Tibial nerve (tissue), 4 donors: ENCODE measurements around the gene FAM114A1. TPM values are rescaled to one million over a fixed set of nuclear protein-coding genes. Genes with fewer than 3 reads are reported as not detected.

ENCODE experiments used
- DNase-seq, 2 donors: peaks; one replicate each; pipeline ENCODE4 v3.0.0-alpha.2; 2019; ENCODE audit warnings: low spot score in 2 of 2
- H3K27ac ChIP-seq, 4 donors: fragments of 200-600 bp; sonication (generic) in 3 of 4; one replicate each; pipeline ENCODE4 v1.5.1; 2017 to 2019; ENCODE audit warnings: mild to moderate bottlenecking in 1 of 4
- H3K27me3 ChIP-seq, 2 donors: fragments of 200-600 bp; sonication (generic) in 1 of 2; one replicate each; pipeline versions ENCODE4 v1.5.1 to v1.6.0; 2017 to 2019
- H3K36me3 ChIP-seq, 3 donors: fragments of 200-600 bp; sonication (generic); one replicate each; pipeline ENCODE4 v1.5.1; 2018 to 2019
- H3K4me1 ChIP-seq, 4 donors: fragments of 200-600 bp; sonication (generic) in 3 of 4; one replicate each; pipeline ENCODE4 v1.5.1; 2017 to 2019
- H3K4me3 ChIP-seq, 4 donors: fragments of 200-600 bp; sonication (generic) in 3 of 4; one replicate each; pipeline ENCODE4 v1.5.1; 2017 to 2019; ENCODE audit warnings: mild to moderate bottlenecking in 1 of 4, moderate library complexity in 1 of 4
- H3K9me3 ChIP-seq, 4 donors: fragments of 200-600 bp; sonication (generic) in 3 of 4; one replicate each; pipeline ENCODE4 v1.5.1; 2017 to 2019
- EP300 ChIP-seq, 2 donors: sonication (generic); formaldehyde crosslinking; IDR thresholded peaks; one replicate each; pipeline ENCODE4 v1.6.1; 2017; ENCODE audit warnings: antibody characterized with exemption in 2 of 2, mild to moderate bottlenecking in 1 of 2
- POLR2A ChIP-seq, 2 donors: fragments of 450-650 bp; IDR thresholded peaks; one replicate each; pipeline ENCODE4 v1.6.1; 2017; ENCODE audit warnings: antibody characterized with exemption in 2 of 2, mild to moderate bottlenecking in 2 of 2, moderate library complexity in 2 of 2
- WGBS, 2 donors: methylation state at CpG; one replicate each; pipeline ENCODE4 v1.1.5; 2018; 5-methylcytosine and 5-hydroxymethylcytosine counted together
- total RNA-seq, 4 donors: library from RNA; depleted of rRNA; stranded (reverse); fragments of >200 nt; gene quantifications; one replicate each; pipeline ENCODE4 v1.1.0, GENCODE V29; 2016
- TF ChIP-seq, protein P1 (sequence below), 5 experiments: fragments of 200-600 bp in 3 of 5; fragments of 450-650 bp in 2 of 5; sonication (generic) in 3 of 5; IDR thresholded peaks; one replicate each; pipeline ENCODE4 v1.5.1; 2016 to 2019; ENCODE audit warnings: antibody characterized with exemption in 5 of 5, mild to moderate bottlenecking in 3 of 5, moderate library complexity in 2 of 5

Gene FAM114A1
- total RNA-seq, 4 donors from 2014 or later: 70.4 to 111 (median 98.2) TPM

- H3K27me3 ChIP-seq: no peaks in the 10 kb centered on the region
- 90 to 92% methylated on average over 1 of the region's 1 CpG for WGBS, 2 donors
- TF ChIP-seq EP300 (IDR thresholded peaks at IDR 0.05) (no peak), POLR2A (IDR thresholded peaks at IDR 0.05) (no peak)
- TF ChIP-seq, protein P1, sequence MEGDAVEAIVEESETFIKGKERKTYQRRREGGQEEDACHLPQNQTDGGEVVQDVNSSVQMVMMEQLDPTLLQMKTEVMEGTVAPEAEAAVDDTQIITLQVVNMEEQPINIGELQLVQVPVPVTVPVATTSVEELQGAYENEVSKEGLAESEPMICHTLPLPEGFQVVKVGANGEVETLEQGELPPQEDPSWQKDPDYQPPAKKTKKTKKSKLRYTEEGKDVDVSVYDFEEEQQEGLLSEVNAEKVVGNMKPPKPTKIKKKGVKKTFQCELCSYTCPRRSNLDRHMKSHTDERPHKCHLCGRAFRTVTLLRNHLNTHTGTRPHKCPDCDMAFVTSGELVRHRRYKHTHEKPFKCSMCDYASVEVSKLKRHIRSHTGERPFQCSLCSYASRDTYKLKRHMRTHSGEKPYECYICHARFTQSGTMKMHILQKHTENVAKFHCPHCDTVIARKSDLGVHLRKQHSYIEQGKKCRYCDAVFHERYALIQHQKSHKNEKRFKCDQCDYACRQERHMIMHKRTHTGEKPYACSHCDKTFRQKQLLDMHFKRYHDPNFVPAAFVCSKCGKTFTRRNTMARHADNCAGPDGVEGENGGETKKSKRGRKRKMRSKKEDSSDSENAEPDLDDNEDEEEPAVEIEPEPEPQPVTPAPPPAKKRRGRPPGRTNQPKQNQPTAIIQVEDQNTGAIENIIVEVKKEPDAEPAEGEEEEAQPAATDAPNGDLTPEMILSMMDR (IDR thresholded peaks at IDR 0.05): no peak
Measured at GRCh38 chr4:38871593-38871992, 4.0 kb downstream of the FAM114A1 start.

GRCh38 chr4:38872620-38873019, 5.0 kb downstream of the FAM114A1 start:
- WGBS, 2 donors: 69 to 74% methylated on average over 5 of the region's 5 CpGs
- DNase-seq: no peak
- peak overlapping the region in 3 of 4 donors; percentile 46 to 99 (median 66) for H3K27ac ChIP-seq

More at GRCh38 chr4:38871593-38871992, 4.0 kb downstream of the FAM114A1 start:
- H3K4me1 ChIP-seq: peaks cover 0 to 69% (median 27%) of the 10 kb centered on the region in 4 donors
- peaks cover 0 to 5% (median 0%) of the 10 kb centered on the region in 3 donors for H3K36me3 ChIP-seq
- H3K27ac ChIP-seq: peak overlapping the region in 3 of 4 donors; percentile 25 to 99 (median 36)
- no peak overlapping the region for H3K4me3 ChIP-seq
- no peak for DNase-seq
- H3K9me3 ChIP-seq: no peaks in the 10 kb centered on the region

DNA sequence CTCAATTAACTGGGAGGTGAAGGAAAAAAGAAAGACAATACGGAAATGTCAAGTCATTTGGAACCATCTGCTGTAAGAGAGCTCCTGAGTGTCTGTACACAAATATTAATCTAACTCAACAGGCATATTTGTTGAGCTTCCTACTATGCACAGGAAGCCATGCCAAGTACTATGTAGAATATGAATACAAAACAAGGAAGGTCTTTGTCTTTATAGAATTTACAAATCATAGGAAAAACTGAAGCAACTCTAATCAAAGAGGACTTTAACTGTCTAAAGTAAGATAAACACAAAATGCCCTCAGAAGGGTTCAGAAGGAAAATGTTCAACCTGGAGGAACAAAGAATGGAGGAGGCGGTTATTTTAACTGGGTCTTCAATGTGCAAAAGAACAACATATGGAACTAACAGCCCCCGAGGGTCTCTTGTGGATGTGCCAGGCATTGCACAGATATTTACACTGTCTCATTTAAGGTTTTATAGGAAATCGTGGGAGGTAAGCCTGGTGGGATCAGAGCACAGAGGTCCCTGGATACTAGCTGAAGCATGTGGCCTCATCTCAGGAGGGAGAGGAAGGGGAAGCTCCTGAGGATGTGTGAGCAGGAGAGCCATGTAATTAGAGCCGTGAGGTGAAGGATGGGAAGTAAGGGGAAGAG, 5.8 kb downstream of the FAM114A1 start:
- Histone ChIP-seq H3K27me3 (no peaks in the 10 kb centered on the region), H3K4me1 (peaks cover 0 to 66% (median 25%) of the 10 kb centered on the region in 4 donors), H3K27ac (peak overlapping the region in 3 of 4 donors; percentile 46 to 99 (median 66)), H3K4me3 (no peak overlapping the region), H3K9me3 (no peaks in the 10 kb centered on the region), H3K36me3 (peaks cover 0 to 22% (median 0%) of the 10 kb centered on the region in 3 donors)
- TF ChIP-seq, protein P1 (IDR thresholded peaks at IDR 0.05): no peak
- TF ChIP-seq EP300 (IDR thresholded peaks at IDR 0.05) (no peak), POLR2A (IDR thresholded peaks at IDR 0.05) (no peak)
- DNase-seq: no peak
- 38 to 46% methylated on average over 5 of the region's 5 CpGs for WGBS, 2 donors

More at GRCh38 chr4:38872620-38873019, 5.0 kb downstream of the FAM114A1 start:
- Histone ChIP-seq H3K36me3 (peaks cover 0 to 15% (median 0%) of the 10 kb centered on the region in 3 donors), H3K27me3 (no peaks in the 10 kb centered on the region), H3K4me1 (peaks cover 0 to 64% (median 25%) of the 10 kb centered on the region in 4 donors), H3K9me3 (no peaks in the 10 kb centered on the region), H3K4me3 (no peak overlapping the region)
- TF ChIP-seq, protein P1 (IDR thresholded peaks at IDR 0.05): no peak
- TF ChIP-seq POLR2A (IDR thresholded peaks at IDR 0.05) (no peak), EP300 (IDR thresholded peaks at IDR 0.05) (no peak)

- H3K36me3 ChIP-seq: peaks cover 0 to 52% (median 4%) of the 10 kb centered on the region in 3 donors
- H3K27ac ChIP-seq: no peak overlapping the region
- no peaks in the 10 kb centered on the region for H3K9me3 ChIP-seq
- no peak for DNase-seq
- H3K4me3 ChIP-seq: no peak overlapping the region
- no peak for TF ChIP-seq EP300 (IDR thresholded peaks at IDR 0.05)
- TF ChIP-seq, protein P1 (IDR thresholded peaks at IDR 0.05): no peak
- no peak for TF ChIP-seq POLR2A (IDR thresholded peaks at IDR 0.05)
- 89 to 93% methylated on average over 2 of the region's 2 CpGs for WGBS, 2 donors
- no peaks in the 10 kb centered on the region for H3K27me3 ChIP-seq
- peaks cover 0 to 36% (median 9%) of the 10 kb centered on the region in 4 donors for H3K4me1 ChIP-seq
Measured at GRCh38 chr4:38876636-38877035, 9.0 kb downstream of the FAM114A1 start.

- TF ChIP-seq POLR2A (IDR thresholded peaks at IDR 0.05) (no peak), EP300 (IDR thresholded peaks at IDR 0.05) (no peak)
- TF ChIP-seq, protein P1 (IDR thresholded peaks at IDR 0.05): no peak
- H3K27me3 ChIP-seq: no peaks in the 10 kb centered on the region
- no peak for DNase-seq
- H3K27ac ChIP-seq: no peak overlapping the region
- H3K4me3 ChIP-seq: no peak overlapping the region
- H3K36me3 ChIP-seq: peaks cover 0 to 47% (median 3%) of the 10 kb centered on the region in 3 donors
- peaks cover 0 to 11% (median 0%) of the 10 kb centered on the region in 4 donors for H3K4me1 ChIP-seq
- WGBS, 2 donors: 98 to 99% methylated on average over 4 of the region's 4 CpGs
- no peaks in the 10 kb centered on the region for H3K9me3 ChIP-seq
Measured at GRCh38 chr4:38884254-38884653, 16.6 kb downstream of the FAM114A1 start.
